H1 (cell line): ENCODE measurements around the gene INAFM2. TPM values are rescaled to one million over a fixed set of nuclear protein-coding genes. Genes with fewer than 3 reads are reported as not detected.

Experiments used
- FOSL1 ChIP-seq: IDR thresholded peaks from 2 replicates; pipeline ENCODE4 v1.6.1; 2011; ENCODE audit warnings: mild to moderate bottlenecking, low read depth, low read length, moderate library complexity; ENCODE audit not compliant: insufficient read depth
- polyA plus RNA-seq, 7 experiments: library from polyadenylated mRNA; depleted of rRNA in 3 of 7; stranded (reverse) in 5 of 7; unstranded in 2 of 7; fragments of >200 nt in 5 of 7; fragments of 200-250 nt in 2 of 7; gene quantifications; 1 replicate in 5 of 7; 2 replicates in 1 of 7; 4 replicates in 1 of 7; pipeline versions ENCODE4 v1.2.1 to v1.2.3, GENCODE V29; 2011 to 2013; ENCODE audit warnings: missing spikeins in 2 of 7, mixed read lengths in 2 of 7
- total RNA-seq: library from RNA; stranded (reverse); fragmentation: NEBNext Ultra II Directional; extraction: Animal tissue kit (Norgen Biotek cat#: 25700); gene quantifications from 2 replicates; pipeline ENCODE4 v1.2.1, GENCODE V29; 2021

Gene INAFM2
- total and polyA plus RNA-seq, 2 of the 8 experiments (the other 6 are each of a cell fraction or from before 2014, with no cell fraction given), result 15.3 to 35.1 TPM

- TF ChIP-seq FOSL1, result no peak
Observed at GRCh38 chr15:40358471-40359353, 35.2 kb downstream of the INAFM2 start (continued).
